Erythroblast (primary cell): ENCODE data around the gene IRF2BP2.

Experiments
- GATA1 ChIP-seq: IDR thresholded peaks from 2 replicates; pipeline ENCODE4 v1.6.1; 2011; ENCODE audit warnings: low read depth, mild to moderate bottlenecking, control low read depth, low read length, moderate library complexity
- POLR2A ChIP-seq: IDR thresholded peaks from 2 replicates; pipeline ENCODE4 v1.6.1; 2011; ENCODE audit warnings: mild to moderate bottlenecking, low read length

DNA sequence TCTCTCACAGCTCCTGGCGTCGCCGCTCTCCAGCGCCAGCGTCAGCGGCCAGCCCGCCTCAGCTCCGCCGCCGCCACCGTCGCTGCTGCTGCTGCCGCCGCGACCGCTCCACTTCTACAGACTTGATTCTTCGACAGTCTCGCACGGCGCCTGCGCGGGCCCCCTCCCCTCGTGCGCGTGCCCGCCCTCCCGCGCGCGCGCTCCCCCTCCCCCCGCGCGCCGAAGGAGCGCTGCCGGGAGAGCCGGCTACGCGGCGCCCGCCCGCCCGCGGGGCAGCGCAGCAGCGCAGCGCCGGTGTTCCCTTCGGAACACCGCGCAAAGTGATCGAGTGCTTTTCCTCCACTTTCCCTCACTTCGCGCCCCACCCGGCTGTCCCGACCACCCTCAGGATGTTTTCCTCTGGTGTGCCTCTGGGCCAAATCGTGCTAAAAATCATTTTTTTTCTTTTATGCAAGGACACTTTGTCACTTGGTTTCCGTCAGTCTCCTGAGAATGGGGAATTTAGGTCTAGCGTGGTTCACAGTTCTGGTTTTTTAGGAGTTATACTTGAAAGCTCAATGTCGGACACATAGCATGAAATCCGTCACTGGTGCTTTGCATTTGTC, at the start of gene IRF2BP2:
- TF ChIP-seq POLR2A (no peak), GATA1 (no peak)
